GM19463 (cell line): ENCODE data around the gene APOE.
"Not testable (repeated sequence)": the region's sequence is repeated elsewhere in the genome, so short reads cannot be mapped to it uniquely, and the experiment has no call there.

ENCODE experiments used
- ATAC-seq: cut with Tn5 transposase; IDR thresholded peaks from one replicate; pipeline ENCODE4 v1.9.1; 2021; ENCODE audit warnings: mild to moderate bottlenecking, moderate library complexity; ENCODE audit not compliant: unreplicated experiment

The APOE gene

GRCh38 chr19:44905437-44906160 lies at the start of gene APOE:
Gene APOE (plus strand): TSS chr19:44905796. CDS start chr19:44906625, 829 bp downstream.
- no peak for ATAC-seq

- no peak for ATAC-seq
These were observed 49.0 kb upstream of the APOE start for GRCh38 chr19:44856421-44857083.

- ATAC-seq = no peak
These were observed 47.8 kb upstream of the APOE start for GRCh38 chr19:44857837-44858236.

GRCh38 chr19:44861576-44861975 lies 44.0 kb upstream of the APOE start:
- ATAC-seq = not testable (repeated sequence)

GRCh38 chr19:44863990-44864389 lies 41.6 kb upstream of the APOE start:
- no peak for ATAC-seq

GRCh38 chr19:44865196-44865767 lies 40.3 kb upstream of the APOE start:
- no peak for ATAC-seq

GRCh38 chr19:44866664-44867063 lies 38.9 kb upstream of the APOE start:
- no peak for ATAC-seq

- ATAC-seq = no peak
These were observed 38.0 kb upstream of the APOE start for GRCh38 chr19:44867578-44867977.

GRCh38 chr19:44869733-44870470 lies 35.7 kb upstream of the APOE start:
- ATAC-seq = no peak

- no peak for ATAC-seq
These were observed 33.8 kb upstream of the APOE start for GRCh38 chr19:44871809-44872208.

- no peak for ATAC-seq
These were observed 32.9 kb upstream of the APOE start for GRCh38 chr19:44872661-44873060.

GRCh38 chr19:44874317-44874716 lies 31.3 kb upstream of the APOE start:
- ATAC-seq = no peak

- no peak for ATAC-seq
These were observed 29.7 kb upstream of the APOE start for GRCh38 chr19:44875666-44876451.

GRCh38 chr19:44876930-44877535 lies 28.6 kb upstream of the APOE start:
- no peak for ATAC-seq

- no peak for ATAC-seq
These were observed 27.3 kb upstream of the APOE start for GRCh38 chr19:44878120-44878865.

- ATAC-seq = no peak
These were observed 26.1 kb upstream of the APOE start for GRCh38 chr19:44879309-44880065.

GRCh38 chr19:44882063-44882462 lies 23.5 kb upstream of the APOE start:
- ATAC-seq = no peak

GRCh38 chr19:44882619-44883397 lies 22.8 kb upstream of the APOE start:
- ATAC-seq = not testable (repeated sequence)
